NCI-H128 (cell line): Measurements from ENCODE around the gene TCF12.

Experiments
- DNase-seq: peaks from one replicate; lab custom pipeline; 2025; ENCODE audit not compliant: unreplicated experiment; lab: John Stamatoyannopoulos, UW

The TCF12 gene

DNA sequence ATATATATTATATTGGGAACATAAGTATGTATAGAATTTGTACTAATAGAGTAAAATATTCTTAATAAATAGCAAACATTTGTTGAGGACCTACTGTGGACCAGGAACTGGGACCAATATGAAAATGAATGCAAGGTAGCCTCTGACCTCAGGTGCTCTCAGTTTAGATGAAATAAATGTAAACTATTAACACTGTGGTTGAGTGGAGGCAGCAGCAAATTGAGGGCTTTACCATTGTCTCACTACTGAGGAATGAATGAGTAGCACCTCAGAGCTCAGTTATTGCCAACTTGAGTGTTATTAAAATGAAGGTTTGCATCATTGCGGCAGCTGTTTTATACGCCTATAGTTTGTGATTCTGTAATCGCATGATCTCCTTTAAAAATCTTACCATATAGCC, 366.9 kb downstream of the TCF12 start:
- DNase-seq = no peak

DNA sequence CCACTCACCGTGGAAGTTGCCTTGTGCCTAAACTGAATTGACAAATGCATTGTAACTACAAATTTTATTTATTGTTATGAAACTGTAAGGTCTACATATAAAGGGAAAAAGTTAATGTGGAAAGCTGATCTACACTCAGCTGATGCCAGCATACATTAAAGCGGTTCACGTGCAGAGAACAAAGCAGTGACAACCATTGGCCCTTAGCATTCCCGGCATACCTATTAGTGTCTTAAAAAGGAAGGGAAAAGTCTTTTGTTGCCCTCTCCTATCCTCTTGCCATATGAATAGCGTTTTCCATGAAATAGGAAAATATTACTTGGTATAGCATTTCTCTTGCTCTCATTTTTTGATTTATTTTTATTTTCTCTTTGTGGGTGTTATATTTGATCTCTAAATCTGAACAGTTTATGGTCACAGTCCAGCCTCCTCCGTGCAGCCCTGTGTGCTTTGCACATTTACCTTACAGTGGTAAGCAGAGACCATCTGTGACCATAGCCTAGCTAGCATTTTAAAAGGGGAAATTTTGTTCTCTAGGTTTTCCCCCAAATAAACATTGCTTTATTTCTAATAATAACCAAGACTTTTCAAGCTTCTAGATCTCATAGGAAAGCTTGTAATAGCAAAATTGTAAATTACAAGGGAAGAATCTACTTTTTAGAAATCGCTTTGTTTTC, 368.1 kb downstream of the TCF12 start:
- no peak for DNase-seq

DNA sequence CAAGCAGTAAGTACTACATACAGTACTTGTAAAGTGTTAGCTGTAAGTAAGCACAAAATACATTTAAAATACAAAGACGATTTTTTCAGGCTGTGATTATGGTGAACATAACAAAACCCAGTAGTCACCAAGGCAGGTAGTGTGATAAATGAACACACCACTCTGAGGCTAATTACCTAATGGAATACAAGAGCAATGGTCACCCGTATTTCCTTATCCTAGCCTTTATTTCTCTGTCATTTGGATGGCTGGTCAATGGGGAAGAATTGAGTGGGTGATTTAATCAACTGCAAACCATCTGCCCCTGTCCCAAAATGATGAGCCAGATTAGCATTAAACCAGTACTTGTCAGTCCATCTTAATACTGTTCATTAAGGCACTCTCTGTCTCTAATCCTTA, 368.7 kb downstream of the TCF12 start:
- DNase-seq = no peak

DNA sequence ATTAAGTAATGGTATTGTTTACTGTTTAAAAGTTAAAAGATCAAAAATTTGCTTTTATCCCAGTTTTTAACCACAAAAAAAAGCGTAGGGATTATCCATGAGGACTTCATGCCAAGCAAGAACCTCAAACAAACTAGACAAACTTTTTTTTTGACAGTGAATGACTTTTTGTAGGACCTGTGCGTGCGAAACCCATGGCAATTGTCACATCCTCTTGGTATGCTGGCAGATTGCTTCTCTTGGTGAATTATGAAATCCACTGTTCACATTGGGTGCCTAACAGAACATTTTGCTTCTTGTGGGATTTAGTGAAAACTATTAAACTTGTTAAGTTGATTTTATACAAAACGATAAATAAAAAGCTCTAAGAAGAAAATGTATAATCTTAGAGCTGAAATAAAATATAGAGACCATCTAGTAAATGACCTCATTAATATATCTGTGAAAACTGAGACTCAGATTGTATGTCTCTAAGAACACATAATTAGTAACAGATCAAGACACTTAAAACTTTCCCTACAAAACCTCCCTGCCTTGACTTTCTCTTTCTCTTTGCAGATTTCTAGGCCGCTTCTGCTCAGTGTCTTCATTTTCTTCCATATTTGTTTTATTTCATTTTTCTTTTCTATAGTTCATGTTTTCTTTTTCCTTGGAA, 370.6 kb downstream of the TCF12 start:
- DNase-seq = no peak

DNA sequence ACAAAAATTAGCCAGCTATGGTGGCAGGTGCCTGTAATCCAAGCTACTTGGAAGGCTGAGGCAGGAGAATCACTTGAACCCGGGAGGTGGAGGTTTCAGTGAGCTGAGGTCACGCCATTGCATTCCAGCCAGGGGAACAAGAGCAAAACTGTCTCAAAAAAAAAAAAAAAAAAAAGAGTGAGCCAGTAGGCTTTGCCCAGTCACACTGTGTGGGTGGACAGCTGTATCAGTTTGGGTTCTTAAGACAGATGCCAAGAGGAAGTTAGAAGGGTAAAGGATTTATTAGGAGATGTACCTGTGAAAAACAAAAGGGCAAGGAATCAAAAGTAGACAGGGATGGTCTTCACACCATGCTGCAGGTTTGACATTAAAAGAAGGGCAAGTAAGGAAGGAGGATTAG, 371.7 kb downstream of the TCF12 start:
- DNase-seq = no peak

DNA sequence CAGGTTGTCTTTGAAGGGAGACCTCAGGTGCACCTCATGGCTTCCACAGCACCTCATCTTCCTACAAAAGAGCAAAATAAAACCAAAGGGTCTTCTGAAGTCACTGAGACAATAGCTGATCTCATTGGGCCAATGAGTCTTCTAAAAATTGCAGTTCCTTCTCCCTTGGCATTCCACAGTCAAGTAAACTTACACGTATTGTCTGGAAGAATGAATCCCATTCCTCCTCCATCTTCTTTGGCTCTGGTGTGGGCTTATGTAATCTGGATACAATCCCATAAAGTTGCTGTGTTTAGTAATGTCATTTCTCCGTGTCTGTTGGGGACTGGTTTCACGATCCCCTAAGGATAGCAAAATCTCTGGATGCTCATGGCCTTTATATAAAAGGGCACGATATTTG, 372.4 kb downstream of the TCF12 start:
- DNase-seq = no peak

DNA sequence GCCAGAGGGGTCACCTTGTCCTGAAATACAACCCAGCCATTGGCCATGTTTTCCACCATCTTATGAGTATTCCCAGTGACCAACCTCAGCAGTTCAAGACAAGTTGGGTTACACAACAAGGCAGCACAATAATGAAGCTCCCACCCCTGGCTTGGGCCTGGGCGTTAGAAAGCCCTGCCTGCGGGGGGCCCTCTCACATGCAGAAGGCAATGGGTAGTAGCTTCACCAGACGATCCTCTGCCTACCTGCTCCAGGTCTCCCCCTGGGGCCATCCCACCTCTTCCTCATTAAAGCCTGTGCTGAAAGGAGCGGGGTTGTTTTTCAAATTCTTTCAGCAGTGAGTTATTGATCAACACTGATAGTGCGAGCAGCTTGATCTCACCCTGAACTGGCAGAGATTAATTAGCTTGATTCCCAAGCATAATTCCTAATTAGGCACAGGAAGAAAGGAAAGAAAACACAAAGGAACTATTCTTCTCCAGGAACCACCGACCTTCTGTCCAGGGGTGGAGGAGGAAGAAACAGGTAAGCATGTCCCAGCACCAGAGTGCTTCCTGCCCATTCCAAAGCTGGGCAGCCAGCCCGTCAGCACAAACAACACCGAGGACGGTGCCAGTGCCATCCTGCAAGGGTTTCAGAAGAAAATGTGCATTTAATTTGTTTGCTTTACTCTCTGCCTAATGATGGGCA, 378.2 kb downstream of the TCF12 start:
- no peak for DNase-seq

DNA sequence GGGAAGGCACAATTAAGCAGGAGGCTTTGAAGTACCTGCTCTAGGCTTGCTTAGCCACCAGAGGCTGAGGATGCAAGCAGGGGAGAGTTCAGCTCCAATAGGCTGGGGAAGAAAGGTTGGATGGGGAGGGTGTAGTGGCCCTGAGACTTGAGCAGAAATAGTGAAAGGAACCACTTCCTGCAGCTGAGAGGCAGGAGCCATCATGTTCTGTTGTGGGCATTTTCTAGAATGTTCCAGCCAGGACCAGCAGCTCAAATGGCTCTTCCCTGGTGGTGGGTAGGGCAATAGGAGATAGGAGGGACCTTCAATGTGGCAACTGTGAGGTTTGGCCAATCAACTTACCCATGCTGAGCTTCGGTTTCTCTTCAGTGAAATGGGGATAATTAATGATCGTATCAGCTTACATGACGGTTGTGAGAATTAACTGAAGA, 378.7 kb downstream of the TCF12 start:
- no peak for DNase-seq

DNA sequence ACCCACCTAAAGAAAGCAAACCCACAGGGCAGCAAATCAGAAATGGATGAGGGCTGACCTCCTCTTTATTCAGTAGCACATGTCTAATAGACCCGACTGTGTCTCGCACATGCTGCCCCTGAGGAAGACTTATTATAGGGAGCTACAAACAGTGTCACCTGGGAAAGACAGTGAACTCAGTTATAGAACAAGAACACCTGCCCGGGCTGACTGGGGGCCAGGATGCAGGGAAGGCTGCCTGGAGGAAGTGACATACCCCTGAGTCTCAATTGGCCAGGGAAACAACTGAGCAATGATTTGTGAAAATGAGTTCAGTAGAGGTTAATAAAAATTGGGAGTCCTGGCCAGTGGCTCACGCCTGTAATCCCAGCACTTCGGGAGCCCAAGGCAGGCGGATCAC, 379.2 kb downstream of the TCF12 start:
- no peak for DNase-seq

DNA sequence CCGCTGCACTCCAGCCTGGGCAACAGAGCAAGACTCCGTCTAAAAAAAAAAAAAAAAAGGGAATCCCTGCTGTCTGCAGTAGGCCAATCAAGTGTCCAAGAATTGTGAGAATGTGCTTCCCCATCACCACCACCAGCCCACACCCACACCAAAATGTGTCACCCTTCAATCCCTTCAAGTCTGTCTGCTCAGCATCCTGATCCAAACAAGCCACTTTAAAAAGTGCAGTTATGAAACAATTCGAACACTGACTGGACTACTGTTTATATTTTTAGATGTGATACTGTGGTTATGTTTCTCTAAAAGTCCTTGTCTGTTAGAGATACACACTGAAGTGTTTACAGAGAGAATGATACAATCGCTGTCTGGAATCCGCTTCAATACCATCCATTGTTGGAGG, 379.8 kb downstream of the TCF12 start:
- DNase-seq = no peak

DNA sequence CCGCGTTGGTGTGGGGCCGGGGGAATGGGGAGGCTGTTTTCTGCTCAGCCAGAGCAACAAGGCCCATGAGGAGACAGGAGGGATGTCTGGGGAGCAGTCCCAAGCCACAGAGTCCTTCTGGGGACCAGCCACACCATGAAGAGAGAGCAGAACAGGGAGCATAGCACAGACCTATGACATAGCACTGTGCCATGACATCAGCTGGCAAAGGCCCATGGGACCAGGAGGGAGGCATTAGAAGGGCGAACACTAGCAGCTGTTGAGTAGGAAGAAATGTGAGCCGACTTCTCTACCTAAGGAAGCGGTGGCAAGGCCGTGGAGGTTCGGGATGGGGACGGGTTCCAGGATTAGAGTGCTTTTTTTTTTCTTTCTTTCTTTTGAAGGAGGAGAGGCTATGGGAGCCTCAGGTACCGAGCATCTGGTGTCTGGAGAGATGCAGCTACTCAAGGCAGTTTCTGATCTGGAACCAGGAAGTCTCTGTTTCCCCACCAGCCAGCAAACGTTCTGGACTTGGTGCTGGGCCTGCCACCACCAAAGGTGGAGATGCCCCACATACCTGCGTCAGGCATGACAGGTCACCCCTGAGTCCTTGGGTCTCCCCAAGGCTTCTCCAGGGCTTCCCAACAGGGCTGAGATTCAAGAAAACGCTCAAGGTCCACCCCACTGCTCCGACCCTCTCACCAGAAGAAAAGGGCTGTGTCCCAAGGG, 380.6 kb downstream of the TCF12 start:
- DNase-seq = no peak

DNA sequence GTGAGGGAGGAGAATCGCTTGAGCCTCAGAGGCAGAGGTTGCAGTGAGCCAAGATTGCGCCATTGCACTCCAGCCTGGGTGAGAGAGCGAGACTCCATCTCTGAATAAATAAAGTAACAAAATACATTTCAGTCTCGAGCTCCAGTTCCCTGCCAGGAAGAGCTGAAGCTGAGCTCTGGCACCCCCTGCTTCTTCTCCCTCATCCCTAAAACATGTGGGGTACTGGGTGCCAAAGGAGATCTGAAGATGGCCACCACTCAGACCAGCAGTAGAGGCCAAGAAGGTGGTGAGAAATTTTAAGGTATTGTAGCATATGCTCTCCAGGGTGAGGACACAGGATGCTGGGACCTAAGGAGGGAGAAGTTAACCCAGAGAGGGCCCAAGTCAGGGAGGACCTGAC, 382.9 kb downstream of the TCF12 start:
- no peak for DNase-seq

DNA sequence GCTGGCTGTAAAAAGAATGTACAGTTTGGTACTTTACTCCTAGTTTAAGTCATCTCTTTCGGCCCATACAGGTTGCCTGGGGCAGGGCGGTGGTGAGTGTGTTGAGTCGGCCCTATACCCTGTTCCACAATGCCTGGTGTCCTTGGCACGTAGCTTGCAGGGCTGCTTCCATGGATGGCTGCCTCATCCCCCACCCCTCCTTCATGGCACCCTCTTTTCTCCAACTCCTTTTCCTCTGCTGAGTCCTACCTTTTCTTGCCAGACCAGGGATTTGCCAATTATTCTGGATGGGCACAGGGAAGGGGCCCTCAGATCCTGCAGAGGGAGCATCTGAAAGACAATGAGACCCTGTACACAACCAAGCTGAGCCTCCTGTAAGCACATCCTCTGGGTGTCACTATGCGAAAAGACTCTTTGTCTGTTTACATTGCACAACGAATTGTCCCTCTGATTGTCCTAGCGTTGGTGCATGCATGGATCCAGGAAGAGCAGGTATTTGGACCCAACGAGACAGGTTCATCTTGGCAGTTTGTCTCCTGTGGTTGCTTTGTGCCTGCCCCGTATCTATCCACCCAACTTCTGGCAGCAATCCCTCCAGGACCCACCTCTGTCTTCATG, 384.3 kb downstream of the TCF12 start:
- no peak for DNase-seq

DNA sequence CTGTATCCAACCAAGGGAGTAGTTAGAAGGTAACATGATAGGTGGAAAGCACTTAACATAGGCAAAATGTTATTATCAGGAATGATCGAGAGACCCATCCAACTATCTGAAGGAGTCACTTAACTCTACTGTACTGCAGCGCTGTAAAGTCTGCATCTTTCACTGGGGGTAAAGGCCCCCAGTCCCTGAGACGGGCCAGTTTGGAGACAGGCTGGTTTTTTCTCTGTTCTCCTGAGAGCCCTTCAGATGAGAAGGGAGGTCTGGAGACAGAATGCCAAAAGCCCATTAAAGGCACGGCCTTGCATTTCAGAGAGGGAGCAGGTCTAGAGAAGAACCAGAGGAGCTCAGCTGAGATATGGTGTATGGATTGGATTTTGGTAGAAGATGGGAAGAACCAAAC, 386.6 kb downstream of the TCF12 start:
- no peak for DNase-seq

DNA sequence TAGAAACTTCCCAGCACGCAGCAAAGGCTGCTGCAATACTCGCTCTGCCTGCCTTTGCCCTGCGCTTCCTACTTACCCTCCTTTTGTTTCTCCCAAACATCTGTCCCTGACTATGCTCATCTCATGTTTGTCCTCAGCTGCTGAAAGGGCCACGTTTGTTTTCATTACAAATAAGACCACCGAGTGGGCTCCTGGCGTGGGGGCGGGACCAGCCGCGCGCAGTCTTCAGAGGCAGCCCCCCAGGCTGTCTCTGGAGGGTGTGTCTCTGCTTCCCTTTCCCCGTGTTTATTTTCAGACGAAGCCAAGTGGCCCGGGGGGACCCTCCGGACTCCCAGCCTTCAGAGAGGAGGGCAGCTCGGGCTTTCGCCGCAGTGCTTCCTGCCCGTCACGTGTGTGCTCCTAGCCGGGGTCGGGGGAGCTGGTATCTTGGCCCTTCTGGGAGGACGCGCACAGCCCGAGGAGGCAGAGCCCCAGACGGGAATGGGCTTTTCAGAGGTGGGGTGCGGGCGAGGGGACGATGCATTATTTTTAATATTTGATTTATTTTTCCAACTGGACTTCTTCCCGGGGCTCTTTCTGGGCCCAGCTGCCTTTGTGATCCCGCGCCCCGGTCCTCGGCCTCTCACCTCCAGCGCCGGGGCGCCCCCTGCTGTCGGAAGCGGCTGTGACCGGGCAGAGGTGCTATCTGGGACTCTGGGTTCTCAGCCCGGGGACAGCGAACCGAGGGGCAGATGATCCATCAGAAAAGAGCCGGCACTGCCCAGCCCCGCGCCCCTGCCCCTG, 387.9 kb downstream of the TCF12 start:
- DNase-seq = peak; percentile 28

DNA sequence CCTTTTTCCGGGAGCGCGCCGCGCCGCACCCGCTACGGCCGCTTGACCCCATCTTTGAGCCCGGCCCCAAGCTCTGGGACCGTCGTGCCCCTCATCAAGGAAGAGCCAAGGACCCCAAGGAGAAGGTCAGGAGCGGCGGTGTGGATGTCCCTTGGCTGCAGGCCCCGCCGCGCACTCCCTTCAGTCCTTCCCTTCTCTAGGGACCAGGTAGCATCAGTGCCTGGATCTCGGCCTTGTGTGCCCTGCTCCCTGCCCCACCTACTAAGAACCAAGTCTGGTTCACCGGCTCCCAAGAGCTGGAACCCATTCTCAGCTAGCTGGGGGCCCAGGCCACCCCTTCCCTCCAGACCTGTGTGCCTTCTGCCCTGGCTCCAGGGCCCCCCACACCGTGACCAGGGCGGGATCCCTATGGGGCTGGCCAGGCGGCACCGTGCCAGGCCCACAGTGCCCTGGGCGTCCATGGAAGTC, 388.5 kb downstream of the TCF12 start:
- DNase-seq = no peak

DNA sequence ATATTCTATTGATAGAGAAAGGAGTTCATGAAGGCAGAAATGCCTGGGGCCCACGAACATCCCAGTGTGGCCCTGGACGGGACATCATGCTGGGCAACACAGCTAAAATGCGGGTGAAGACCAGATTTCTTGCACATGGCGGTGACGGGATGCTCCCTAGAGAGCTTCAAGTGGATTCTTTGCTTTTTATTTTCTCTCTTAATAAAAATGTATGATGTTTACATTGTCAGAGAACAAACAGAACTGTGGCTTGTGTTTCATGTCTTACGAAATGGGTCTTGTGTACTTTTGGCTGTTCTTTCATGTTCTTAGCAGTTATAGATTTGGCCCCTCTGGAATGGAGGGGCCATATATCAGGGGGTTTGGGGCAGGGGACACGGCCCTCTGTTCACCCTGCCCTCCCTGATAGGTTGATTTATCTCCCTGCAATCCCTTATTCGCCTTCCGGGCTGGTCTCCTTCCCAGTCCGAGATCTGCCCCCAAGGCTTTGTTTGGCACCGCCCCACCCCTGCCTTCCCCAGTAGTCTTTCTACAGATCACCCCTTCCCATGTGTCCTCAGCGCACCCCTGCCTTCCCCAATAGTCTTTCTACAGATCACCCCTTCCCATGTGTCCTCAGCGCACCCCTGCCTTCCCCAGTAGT, 389.2 kb downstream of the TCF12 start:
- DNase-seq = no peak

DNA sequence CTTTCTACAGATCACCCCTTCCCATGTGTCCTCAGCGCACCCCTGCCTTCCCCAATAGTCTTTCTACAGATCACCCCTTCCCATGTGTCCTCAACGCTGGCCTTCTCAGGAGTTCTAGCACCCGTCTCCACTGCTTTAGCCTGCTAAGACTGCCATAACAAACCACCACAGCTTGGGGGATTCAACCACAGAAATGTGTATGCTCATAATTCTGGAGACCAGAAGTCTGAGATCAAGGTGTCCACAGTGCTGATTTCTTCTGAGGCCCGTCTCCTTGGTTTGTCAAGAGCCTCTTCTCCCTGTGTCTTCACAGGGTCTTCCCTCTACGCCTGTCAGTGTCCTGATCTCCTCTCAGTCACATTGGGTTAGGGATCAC, 389.7 kb downstream of the TCF12 start:
- DNase-seq = no peak

DNA sequence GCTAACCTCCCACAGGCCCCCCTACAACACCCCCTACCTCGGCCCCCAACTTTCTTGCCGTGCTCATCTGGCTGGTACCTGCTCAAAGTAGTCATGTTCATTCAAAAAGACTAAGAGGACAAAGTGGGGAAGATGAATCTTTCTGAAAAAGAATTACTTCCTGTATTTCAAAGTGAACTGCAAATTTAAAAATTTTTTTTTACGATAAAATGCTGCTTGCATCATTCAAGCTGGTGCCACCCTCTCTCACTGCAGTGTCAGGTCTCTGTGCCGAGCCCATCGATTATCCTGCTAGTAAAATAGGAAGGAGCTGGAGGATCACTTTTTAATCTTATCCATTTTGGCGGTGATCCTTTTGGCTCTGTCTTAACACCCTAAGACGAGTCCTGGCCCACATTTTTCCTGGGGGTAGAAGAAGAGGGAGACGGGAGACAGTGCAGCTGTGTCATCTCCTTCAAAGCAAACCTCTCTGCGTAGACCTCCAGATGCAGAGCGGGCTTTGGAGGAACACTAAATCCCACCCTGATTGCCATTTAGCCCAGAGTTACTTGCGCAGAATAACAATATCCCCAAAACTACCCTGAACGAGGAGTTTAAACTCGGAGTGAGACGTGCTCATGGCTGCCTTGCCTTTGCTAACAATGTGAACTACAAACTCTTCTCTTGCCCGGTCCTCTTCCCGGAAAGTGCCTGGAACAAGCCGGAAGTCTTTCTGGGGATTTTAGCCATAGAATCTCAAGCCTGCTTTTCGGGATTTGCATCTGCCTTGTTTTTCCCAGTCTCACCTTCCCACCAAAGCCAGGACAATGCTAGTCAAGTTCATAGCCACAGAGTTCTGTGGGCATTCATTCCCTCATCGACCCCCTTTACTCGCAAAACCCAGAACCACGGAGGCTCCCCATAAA, 391.7 kb downstream of the TCF12 start:
- no peak for DNase-seq
